Stimulated activated naive CD8-positive, alpha-beta T cell treated with anti-CD3 and anti-CD28 coated beads, Interleukin-15, Interleukin-2, amounts not matched to agents 100 ng/mL and 50 ng/mL, for 24 hours (primary cell): ENCODE data around the gene SLCO3A1.
"Not testable (repeated sequence)": the region's sequence is repeated elsewhere in the genome, so short reads cannot be mapped to it uniquely, and the experiment has no call there.

Source experiments
- H3K27ac Mint-ChIP-seq: one replicate; pipeline ENCODE4 v1.8.0; 2021; ENCODE audit warnings: mild to moderate bottlenecking, mixed read lengths
- H3K27me3 Mint-ChIP-seq: one replicate; pipeline ENCODE4 v1.8.0; 2021; ENCODE audit warnings: mixed read lengths
- H3K36me3 Mint-ChIP-seq: one replicate; pipeline ENCODE4 v1.8.0; 2021; ENCODE audit warnings: low read depth, mixed read lengths
- H3K4me1 Mint-ChIP-seq: one replicate; pipeline ENCODE4 v1.8.0; 2021; ENCODE audit warnings: low read depth, mixed read lengths
- H3K4me3 Mint-ChIP-seq: one replicate; pipeline ENCODE4 v1.8.0; 2021; ENCODE audit warnings: mild to moderate bottlenecking, mixed read lengths
- H3K9me3 Mint-ChIP-seq: one replicate; pipeline ENCODE4 v1.8.0; 2021; ENCODE audit warnings: mixed read lengths

Gene SLCO3A1

DNA sequence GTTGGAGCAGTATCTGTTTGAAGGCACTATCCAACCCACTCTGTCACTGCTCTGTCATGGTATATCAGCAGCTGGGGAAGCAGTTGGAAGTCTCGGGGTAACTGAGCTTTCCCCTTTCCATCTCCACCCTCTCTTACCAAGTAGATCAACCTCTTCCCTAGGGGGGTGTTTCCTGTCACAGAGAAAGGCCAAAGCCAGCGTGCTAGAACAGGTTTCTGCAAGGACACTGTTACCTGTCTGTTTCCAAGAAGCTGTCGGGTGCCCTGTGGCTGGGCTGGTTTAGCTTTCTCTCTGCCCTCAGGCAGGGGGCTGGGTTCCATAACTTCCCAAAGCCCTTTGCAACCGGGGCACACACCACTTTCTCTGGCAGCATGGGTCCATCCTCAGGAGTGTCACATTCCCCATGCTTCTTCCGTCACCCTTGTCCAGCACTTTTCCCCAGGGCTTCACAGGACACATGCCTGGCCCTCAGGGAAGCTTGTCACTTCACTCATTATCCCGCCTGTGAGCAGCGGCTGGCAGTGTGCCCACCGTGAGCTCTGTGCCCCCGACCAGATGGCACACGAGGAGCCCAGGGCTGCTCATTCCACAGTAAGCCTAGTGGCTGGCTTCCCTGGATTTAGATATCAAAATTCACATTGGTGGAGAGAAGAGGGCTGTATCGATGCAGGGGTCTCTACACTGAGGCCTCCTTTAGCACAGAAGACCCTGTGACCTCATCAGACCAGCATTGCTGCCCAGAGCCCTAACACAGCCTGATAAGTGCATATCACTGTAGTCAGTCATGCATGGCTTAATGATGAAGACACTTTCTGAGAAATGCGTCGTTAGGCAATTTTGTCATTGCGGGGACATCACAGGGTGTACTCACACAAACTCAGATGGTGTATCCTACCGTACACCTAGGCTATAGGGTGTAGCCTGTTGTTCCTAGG is 205.8 kb downstream of the SLCO3A1 start:
- Mint-ChIP-seq H3K27me3 (no peaks in the 10 kb centered on the region), H3K9me3 (no peaks in the 10 kb centered on the region), H3K4me3 (no peak overlapping the region), H3K27ac (no peak overlapping the region), H3K4me1 (no peaks in the 10 kb centered on the region), H3K36me3 (no peaks in the 10 kb centered on the region)

DNA sequence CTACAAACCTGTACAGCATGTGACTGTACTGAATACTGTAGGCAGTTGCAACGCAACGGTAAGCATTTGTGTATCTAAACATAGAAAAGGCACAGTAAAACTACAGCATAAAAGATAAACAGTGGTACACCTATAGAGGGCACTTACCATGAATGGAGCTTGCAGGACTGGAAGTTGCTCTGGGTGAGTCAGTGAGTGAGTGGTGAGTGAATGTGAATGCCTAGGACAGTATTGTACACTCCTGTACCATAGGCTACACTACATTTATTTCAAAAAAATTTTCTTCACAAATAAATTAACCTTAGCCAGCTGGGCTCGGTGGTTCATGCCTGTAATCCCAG is 206.4 kb downstream of the SLCO3A1 start:
- H3K36me3 Mint-ChIP-seq, H3K4me3 Mint-ChIP-seq, H3K27ac Mint-ChIP-seq, H3K9me3 Mint-ChIP-seq, H3K27me3 Mint-ChIP-seq, H3K4me1 Mint-ChIP-seq: not testable (repeated sequence)

DNA sequence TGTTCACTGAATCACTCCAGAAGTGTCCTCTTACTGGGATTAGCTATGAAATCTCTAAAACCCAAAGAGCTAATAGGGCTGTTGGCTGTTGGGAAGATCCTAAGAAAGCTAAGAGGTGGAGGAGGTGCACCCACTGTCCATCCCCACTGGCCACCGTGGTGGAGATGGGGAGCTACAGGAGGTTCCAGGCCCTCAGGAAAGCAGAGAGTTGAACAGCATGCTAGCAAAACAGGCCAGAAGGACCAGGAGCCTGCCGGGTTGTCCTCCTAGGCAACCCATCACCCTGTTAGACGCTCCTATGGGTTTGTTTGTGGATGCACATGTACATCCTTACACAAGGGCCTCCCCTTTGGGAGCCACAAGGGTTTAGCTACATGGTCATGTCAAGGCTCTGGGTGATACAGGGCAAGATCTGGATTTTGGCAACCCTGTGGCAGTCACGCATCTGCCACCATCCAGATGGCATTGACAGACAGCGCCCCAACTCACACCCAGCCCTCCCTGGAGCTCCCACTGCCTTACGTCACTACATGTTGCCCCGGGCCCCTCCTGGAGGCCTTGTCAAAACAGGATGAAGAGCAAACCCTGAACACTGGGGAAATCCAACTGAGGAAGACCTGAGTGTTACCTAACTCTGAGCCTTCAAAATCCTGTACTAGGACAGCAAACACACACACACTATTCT is 208.1 kb downstream of the SLCO3A1 start:
- H3K27me3 Mint-ChIP-seq = no peaks in the 10 kb centered on the region

DNA sequence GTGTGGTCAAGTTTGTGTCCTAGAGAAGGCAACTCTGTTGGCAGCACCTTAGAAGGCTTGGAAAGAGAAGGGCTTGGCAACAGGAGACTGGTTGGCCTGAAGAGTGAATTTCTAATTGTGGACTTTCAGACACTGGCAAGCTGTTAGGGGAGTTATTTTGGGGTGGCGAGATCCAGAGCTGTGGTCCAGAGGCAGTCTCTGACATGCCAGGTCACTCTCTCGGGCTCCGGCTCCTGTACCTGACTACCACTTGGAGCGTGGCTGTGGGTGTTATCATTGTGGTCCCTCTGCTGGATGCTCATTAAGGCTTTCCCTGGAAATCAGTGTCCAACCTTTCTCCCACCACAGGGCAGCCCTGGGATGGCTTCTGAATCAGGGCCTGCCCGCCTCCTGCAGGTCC is 209.0 kb downstream of the SLCO3A1 start:
- H3K4me1 Mint-ChIP-seq = no peaks in the 10 kb centered on the region
- H3K27ac Mint-ChIP-seq = no peak overlapping the region
- peaks cover 4% of the 10 kb centered on the region for H3K36me3 Mint-ChIP-seq
- H3K4me3 Mint-ChIP-seq = no peak overlapping the region
- no peaks in the 10 kb centered on the region for H3K27me3 Mint-ChIP-seq
- H3K9me3 Mint-ChIP-seq = no peaks in the 10 kb centered on the region

More for the DNA sequence above, 208.1 kb downstream of the SLCO3A1 start:
- Mint-ChIP-seq H3K4me1 (no peaks in the 10 kb centered on the region), H3K9me3 (no peaks in the 10 kb centered on the region), H3K27ac (no peak overlapping the region), H3K36me3 (peaks cover 4% of the 10 kb centered on the region), H3K4me3 (no peak overlapping the region)

DNA sequence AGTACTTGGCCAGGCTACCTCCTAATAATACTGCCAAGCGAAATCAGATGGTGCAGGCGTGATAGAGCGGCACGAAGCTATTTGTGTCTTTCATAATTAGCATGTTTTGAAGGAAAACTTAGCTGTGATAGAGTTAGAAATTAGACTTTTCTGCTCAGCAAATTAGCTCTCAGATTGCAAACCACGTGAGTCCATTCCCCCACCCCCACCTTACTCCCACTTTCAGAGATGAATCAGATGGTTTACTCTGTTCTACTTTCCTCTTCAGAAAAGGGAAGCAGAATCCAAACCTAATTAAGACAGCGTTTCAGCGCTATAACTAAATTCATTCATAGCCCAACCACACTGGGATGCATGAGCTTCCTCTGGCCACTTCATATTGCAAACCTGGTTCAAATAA is 214.6 kb downstream of the SLCO3A1 start:
- peaks cover 4% of the 10 kb centered on the region for H3K36me3 Mint-ChIP-seq
- no peak overlapping the region for H3K4me3 Mint-ChIP-seq
- no peaks in the 10 kb centered on the region for H3K9me3 Mint-ChIP-seq
- H3K4me1 Mint-ChIP-seq = peaks cover 42% of the 10 kb centered on the region
- H3K27me3 Mint-ChIP-seq = no peaks in the 10 kb centered on the region
- no peak overlapping the region for H3K27ac Mint-ChIP-seq

DNA sequence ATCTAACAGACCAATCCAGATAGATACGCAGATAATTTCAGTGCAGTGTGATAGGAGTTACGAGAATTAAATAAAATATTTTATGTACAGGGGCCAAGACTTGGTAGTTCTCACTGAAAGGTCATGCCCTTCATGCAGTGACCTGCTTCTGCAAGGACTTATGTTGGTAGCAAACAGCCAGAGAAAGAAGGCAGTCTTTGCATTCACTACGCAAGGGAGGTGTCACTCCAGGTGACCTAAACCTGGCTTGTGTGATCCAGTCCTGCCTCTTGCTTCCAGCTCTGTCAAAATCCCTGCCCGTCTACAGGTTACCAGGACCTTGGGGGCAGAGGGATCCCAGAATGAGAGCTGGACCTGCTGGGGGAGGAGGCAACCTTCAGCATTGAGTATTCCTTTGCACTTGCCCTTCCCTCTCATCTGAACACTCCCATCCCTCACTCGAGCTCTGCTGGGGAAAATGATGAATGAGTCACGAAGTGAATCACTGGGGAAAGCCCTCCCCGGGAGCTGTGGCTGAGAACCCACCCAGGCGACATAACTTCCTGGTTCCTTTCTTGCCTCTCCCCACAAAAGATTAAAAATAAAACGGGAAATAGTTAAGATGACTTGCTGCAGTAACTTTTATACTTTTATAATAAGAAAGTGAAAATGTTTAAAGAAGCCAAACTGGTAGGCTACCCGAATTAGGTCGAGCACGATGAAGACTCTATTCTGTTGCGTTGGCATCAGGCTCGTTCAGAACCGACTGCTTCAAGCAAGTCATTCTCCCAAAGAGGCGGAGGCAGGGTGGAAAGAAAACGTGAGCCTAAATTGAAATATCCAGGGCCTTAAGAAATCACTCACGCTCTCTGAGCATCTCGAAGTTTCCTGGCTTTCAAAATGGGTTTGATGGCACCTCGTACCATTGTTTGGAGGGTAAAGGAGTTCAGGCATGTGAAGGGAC is 216.1 kb downstream of the SLCO3A1 start:
- Mint-ChIP-seq H3K27ac (peak overlapping the region; percentile 47), H3K4me3 (peak overlapping the region; percentile 72), H3K27me3 (no peaks in the 10 kb centered on the region), H3K9me3 (no peaks in the 10 kb centered on the region), H3K4me1 (peaks cover 55% of the 10 kb centered on the region), H3K36me3 (peaks cover 1% of the 10 kb centered on the region)

DNA sequence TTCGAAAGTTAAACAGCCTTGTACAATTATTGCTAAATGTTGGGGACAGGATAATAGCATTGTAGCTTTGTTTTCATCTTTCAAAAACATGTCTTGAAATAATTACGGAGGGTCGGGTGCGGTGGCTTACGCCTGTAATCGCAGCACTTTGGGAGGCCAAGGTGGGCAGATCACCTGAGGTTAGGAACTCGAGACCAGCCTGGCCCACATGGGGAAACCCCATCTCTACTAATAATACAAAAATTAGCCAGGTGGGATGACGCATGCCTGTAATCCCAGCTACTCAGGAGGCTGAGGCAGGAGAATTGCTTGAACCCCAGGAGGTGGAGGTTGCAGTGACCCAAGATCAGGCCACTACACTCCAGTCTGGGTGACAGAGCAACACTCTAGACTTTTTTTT is 216.7 kb downstream of the SLCO3A1 start:
- H3K36me3 Mint-ChIP-seq, H3K27me3 Mint-ChIP-seq, H3K9me3 Mint-ChIP-seq: not testable (repeated sequence)
- peak overlapping the region; percentile 72 for H3K4me3 Mint-ChIP-seq
- peaks cover 61% of the 10 kb centered on the region for H3K4me1 Mint-ChIP-seq
- H3K27ac Mint-ChIP-seq = peak overlapping the region; percentile 47

DNA sequence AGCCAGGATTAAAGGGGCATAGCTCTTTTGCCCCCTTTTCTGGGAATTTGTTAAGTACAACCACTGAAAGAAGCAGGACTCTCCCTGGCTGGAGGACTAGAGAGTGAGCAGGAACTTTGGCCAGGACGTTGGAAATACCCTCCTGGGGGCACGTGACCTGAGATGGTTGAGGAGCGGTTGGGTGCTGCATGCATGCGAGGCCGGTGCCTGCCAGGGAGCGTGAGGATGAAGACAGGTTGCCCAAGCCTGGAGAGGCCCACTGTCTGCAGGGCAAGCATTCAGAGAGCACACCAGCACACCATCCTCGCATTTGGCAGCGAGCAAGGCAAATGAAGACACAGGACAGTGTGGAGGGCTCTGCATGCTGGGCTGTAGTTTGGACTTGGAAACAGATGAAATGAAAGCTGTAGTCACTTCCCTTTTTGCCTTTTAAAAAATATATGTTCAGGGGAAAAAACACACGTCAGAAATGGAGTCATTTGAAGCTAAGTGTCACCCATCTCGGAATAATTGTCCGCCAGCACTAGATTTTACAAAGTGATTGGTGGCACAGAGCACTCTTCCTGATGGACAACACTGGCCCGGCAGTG is 217.6 kb downstream of the SLCO3A1 start:
- Mint-ChIP-seq H3K27ac (no peak overlapping the region), H3K9me3 (no peaks in the 10 kb centered on the region), H3K36me3 (no peaks in the 10 kb centered on the region), H3K4me1 (peaks cover 69% of the 10 kb centered on the region), H3K27me3 (no peaks in the 10 kb centered on the region), H3K4me3 (no peak overlapping the region)

DNA sequence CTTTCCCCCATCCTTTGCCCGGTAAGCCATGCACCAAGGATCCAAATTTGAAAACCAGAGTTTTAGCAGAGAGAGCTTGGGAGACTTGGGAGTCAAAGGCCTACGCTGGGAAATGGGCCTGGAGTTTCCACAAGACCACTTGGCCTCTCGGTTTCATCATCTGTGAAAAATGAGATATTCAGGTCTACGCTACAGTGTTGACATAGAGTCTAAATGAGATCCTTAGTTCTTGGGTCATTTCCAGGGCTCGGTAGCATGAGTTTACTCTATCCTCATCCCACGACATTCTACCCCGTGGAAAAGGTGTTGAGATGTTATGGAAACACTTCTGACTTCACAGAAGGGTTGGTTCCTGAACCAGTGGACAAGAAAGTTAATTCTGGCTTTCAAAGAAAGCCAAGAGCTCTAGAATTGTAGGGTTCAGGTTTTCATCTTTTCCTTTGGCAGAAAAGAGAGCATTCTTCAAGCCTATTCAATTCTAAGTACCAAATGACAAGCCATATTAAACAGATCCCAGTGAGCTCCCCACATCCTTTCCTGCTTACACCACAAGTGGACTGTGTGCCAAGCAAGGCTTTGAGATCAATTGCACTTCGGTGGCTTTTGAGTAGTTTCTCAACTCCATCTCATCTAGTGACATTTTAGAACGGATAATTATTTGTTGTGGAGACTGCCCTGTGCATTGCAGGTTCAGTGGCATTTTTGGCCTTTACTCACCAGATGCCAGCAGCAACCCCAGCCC is 219.7 kb downstream of the SLCO3A1 start:
- Mint-ChIP-seq H3K27ac (no peak overlapping the region), H3K36me3 (no peaks in the 10 kb centered on the region)

DNA sequence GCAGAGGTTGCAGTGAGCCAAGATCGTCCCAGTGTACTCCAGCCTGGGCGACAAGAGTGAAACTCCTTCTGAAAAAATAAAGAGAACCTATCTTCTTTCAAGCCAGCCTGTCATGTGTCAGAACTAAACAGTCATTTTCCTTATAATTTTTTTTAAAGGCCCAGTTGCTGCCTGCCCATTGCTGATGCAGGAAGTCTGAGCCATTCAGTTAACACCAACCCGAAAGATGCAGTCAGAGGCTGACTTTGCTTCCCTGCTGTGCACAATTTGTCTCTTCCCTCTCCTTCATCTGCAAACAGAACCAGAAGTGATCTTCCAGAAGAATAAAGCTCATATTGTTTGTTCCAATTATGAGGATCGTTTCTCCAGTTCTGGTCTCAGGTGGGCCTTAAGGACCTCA is 220.6 kb downstream of the SLCO3A1 start:
- no peak overlapping the region for H3K4me3 Mint-ChIP-seq
- H3K4me1 Mint-ChIP-seq = peaks cover 57% of the 10 kb centered on the region
- no peaks in the 10 kb centered on the region for H3K27me3 Mint-ChIP-seq
- H3K27ac Mint-ChIP-seq = no peak overlapping the region
- H3K36me3 Mint-ChIP-seq = no peaks in the 10 kb centered on the region
- H3K9me3 Mint-ChIP-seq = no peaks in the 10 kb centered on the region

More for the DNA sequence above, 219.7 kb downstream of the SLCO3A1 start:
- no peaks in the 10 kb centered on the region for H3K27me3 Mint-ChIP-seq
- H3K4me1 Mint-ChIP-seq = peaks cover 66% of the 10 kb centered on the region
- no peaks in the 10 kb centered on the region for H3K9me3 Mint-ChIP-seq
- no peak overlapping the region for H3K4me3 Mint-ChIP-seq

DNA sequence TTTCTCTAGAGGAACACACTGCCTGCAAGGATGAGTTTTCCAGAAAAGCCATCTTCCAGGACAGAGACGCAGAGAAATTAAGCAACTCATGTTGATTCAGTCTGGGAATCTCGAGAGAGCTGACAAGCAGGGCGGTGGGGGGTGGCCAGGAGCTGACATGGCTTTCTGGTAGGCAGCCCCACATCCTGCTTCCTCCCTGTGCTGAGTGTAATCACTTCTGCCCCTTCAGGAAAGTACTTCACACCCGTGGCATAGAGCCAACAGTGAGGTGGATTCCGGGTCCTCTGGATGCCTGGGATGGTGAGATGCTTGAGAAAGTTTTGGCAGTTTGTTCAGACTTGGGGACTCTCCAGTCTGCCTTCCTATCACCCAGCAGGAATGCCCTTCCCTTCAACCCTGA is 221.1 kb downstream of the SLCO3A1 start:
- H3K4me3 Mint-ChIP-seq = no peak overlapping the region
- H3K27me3 Mint-ChIP-seq = no peaks in the 10 kb centered on the region
- H3K36me3 Mint-ChIP-seq = no peaks in the 10 kb centered on the region
- no peaks in the 10 kb centered on the region for H3K9me3 Mint-ChIP-seq
- peaks cover 52% of the 10 kb centered on the region for H3K4me1 Mint-ChIP-seq
- no peak overlapping the region for H3K27ac Mint-ChIP-seq

DNA sequence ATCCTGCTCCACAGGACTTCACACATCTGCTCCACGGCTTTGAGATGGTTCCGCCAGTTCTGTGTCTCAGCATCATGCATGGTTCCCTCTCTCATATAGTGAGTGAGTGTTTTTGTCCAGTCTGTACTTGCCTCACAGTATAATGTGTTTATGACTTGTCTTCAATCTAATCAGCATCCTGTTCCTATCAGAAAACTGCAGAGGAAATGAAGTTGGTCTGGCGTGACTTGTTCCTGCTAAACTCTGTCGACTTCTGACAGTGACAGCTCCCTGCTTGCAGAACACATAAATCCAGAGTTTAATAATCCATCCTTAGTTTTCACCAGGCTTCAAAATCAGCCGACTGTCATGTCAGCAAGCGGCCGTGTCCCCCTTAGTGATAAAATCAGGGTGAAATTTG is 222.3 kb downstream of the SLCO3A1 start:
- Mint-ChIP-seq H3K4me1 (peaks cover 41% of the 10 kb centered on the region), H3K4me3 (no peak overlapping the region)

DNA sequence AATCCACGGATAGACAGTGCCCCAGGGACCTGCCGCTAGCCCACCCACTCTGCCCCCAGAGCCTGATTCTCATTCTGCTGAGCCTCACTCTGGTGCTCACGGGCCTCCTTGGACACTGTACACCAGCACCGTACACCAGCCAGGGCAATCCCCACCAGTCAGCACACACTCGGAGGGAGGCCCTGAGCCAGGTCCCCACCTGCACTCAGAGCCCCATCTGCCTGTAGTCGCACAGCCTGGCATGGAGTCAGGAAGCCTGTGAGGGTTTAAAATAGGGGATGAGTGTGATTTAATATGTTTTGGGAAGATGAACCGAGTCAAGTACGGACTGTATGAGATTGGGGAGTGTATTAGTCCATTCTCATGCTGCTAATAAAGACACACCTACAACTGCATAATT is 223.0 kb downstream of the SLCO3A1 start:
- Mint-ChIP-seq H3K36me3 (no peaks in the 10 kb centered on the region), H3K4me3 (no peak overlapping the region), H3K27ac (no peak overlapping the region), H3K9me3 (no peaks in the 10 kb centered on the region), H3K4me1 (peaks cover 33% of the 10 kb centered on the region), H3K27me3 (no peaks in the 10 kb centered on the region)

More for the DNA sequence above, 222.3 kb downstream of the SLCO3A1 start:
- Mint-ChIP-seq H3K27ac (peak overlapping the region; percentile 14), H3K27me3 (no peaks in the 10 kb centered on the region), H3K36me3 (no peaks in the 10 kb centered on the region), H3K9me3 (no peaks in the 10 kb centered on the region)
